ENCODE measurements around the gene SLC8A1.

Gene SLC8A1

DNA sequence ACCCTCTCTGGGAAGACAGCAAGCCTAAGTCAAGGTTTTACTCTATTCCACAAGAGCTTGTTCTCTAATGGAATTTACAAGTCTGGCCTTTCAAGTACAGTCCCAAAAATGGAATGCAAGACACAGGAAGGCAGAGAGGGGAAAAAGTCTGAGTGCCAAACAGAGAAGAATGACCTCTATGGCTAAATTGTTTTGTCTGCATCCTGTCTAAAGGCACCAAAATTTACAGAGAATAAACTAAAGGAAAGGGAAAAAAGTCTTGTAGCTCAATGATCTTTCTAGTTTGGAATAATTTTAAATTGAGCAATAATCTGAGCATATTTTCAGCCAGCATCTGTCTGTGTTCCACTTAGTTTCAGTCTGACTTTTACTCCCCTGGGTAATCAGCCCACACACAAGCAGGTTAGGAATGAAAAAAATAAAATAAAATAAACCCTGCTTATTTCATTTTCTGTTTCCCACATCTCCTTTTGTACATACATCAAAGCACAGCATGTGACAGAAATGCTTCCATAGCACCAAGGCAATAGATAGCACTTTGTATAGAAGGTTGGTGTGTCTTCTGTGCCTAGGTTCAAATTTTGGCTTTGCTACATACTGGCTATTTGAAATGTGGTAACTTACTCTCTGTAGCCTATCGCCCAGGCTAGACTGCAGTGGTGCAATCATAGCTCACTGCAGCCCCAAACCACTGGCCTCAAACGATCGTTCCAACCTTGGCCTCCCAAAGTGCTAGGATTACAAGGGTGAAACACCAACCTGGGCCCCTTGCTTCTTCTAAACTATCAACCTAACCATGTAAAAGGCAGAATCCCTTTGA, 105.1 kb downstream of the SLC8A1 start:
- no peaks in the 10 kb centered on the region for H3K36me3 ChIP-seq (ENCODE audit: control insufficient read depth in 1 of 2, insufficient read depth in 2 of 2, low read length in 2 of 2)
- H3K27ac ChIP-seq (ENCODE audit: low read depth, low read length) = no peak overlapping the region
- no peak overlapping the region for H3K9ac ChIP-seq (ENCODE audit: low read depth in 1 of 2, low read length in 2 of 2)
- H3K9me3 ChIP-seq (ENCODE audit: control insufficient read depth in 1 of 2, low read length in 2 of 2) = no peaks in the 10 kb centered on the region
- H3K4me3 ChIP-seq (ENCODE audit: low read depth in 1 of 2, low read length in 2 of 2) = no peak overlapping the region
- H3K27me3 ChIP-seq (ENCODE audit: control insufficient read depth in 1 of 2, insufficient read depth in 2 of 2, low read length in 2 of 2) = no peaks in the 10 kb centered on the region
- peaks cover 2 to 4% of the 10 kb centered on the region in 2 donors for H3K4me1 ChIP-seq (ENCODE audit: control insufficient read depth in 1 of 2, insufficient read depth in 2 of 2, low read length in 2 of 2)

- Histone ChIP-seq H3K27ac (ENCODE audit: low read depth, low read length) (no peak overlapping the region), H3K9ac (ENCODE audit: low read depth in 1 of 2, low read length in 2 of 2) (no peak overlapping the region), H3K4me3 (ENCODE audit: low read depth in 1 of 2, low read length in 2 of 2) (no peak overlapping the region), H3K4me1 (ENCODE audit: control insufficient read depth in 1 of 2, insufficient read depth in 2 of 2, low read length in 2 of 2) (peaks cover 2 to 4% of the 10 kb centered on the region in 2 donors), H3K36me3 (ENCODE audit: control insufficient read depth in 1 of 2, insufficient read depth in 2 of 2, low read length in 2 of 2) (no peaks in the 10 kb centered on the region), H3K27me3 (ENCODE audit: control insufficient read depth in 1 of 2, insufficient read depth in 2 of 2, low read length in 2 of 2) (no peaks in the 10 kb centered on the region), H3K9me3 (ENCODE audit: control insufficient read depth in 1 of 2, low read length in 2 of 2) (no peaks in the 10 kb centered on the region)
Observed at GRCh38 chr2:40344364-40344763, 107.5 kb downstream of the SLC8A1 start.

- Histone ChIP-seq H3K9me3 (ENCODE audit: control insufficient read depth in 1 of 2, low read length in 2 of 2) (no peaks in the 10 kb centered on the region), H3K27me3 (ENCODE audit: control insufficient read depth in 1 of 2, insufficient read depth in 2 of 2, low read length in 2 of 2) (no peaks in the 10 kb centered on the region), H3K4me1 (ENCODE audit: control insufficient read depth in 1 of 2, insufficient read depth in 2 of 2, low read length in 2 of 2) (peaks cover 2 to 4% of the 10 kb centered on the region in 2 donors), H3K36me3 (ENCODE audit: control insufficient read depth in 1 of 2, insufficient read depth in 2 of 2, low read length in 2 of 2) (no peaks in the 10 kb centered on the region), H3K9ac (ENCODE audit: low read depth in 1 of 2, low read length in 2 of 2) (no peak overlapping the region), H3K27ac (ENCODE audit: low read depth, low read length) (no peak overlapping the region), H3K4me3 (ENCODE audit: low read depth in 1 of 2, low read length in 2 of 2) (no peak overlapping the region)
Observed at GRCh38 chr2:40343902-40344301, 108.0 kb downstream of the SLC8A1 start.

GRCh38 chr2:40341198-40341597, 110.7 kb downstream of the SLC8A1 start:
- Histone ChIP-seq H3K9me3 (ENCODE audit: control insufficient read depth in 1 of 2, low read length in 2 of 2) (no peaks in the 10 kb centered on the region), H3K27me3 (ENCODE audit: control insufficient read depth in 1 of 2, insufficient read depth in 2 of 2, low read length in 2 of 2) (no peaks in the 10 kb centered on the region), H3K27ac (ENCODE audit: low read depth, low read length) (no peak overlapping the region), H3K36me3 (ENCODE audit: control insufficient read depth in 1 of 2, insufficient read depth in 2 of 2, low read length in 2 of 2) (no peaks in the 10 kb centered on the region), H3K9ac (ENCODE audit: low read depth in 1 of 2, low read length in 2 of 2) (no peak overlapping the region), H3K4me3 (ENCODE audit: low read depth in 1 of 2, low read length in 2 of 2) (no peak overlapping the region), H3K4me1 (ENCODE audit: control insufficient read depth in 1 of 2, insufficient read depth in 2 of 2, low read length in 2 of 2) (no peaks in the 10 kb centered on the region)

- H3K9me3 ChIP-seq (ENCODE audit: control insufficient read depth in 1 of 2, low read length in 2 of 2) = no peaks in the 10 kb centered on the region
- no peak overlapping the region for H3K27ac ChIP-seq (ENCODE audit: low read depth, low read length)
- H3K4me3 ChIP-seq (ENCODE audit: low read depth in 1 of 2, low read length in 2 of 2) = no peak overlapping the region
- H3K27me3 ChIP-seq (ENCODE audit: control insufficient read depth in 1 of 2, insufficient read depth in 2 of 2, low read length in 2 of 2) = no peaks in the 10 kb centered on the region
- no peak overlapping the region for H3K9ac ChIP-seq (ENCODE audit: low read depth in 1 of 2, low read length in 2 of 2)
- H3K4me1 ChIP-seq (ENCODE audit: control insufficient read depth in 1 of 2, insufficient read depth in 2 of 2, low read length in 2 of 2) = no peaks in the 10 kb centered on the region
- H3K36me3 ChIP-seq (ENCODE audit: control insufficient read depth in 1 of 2, insufficient read depth in 2 of 2, low read length in 2 of 2) = no peaks in the 10 kb centered on the region
Observed at GRCh38 chr2:40339026-40339425, 112.9 kb downstream of the SLC8A1 start.

DNA sequence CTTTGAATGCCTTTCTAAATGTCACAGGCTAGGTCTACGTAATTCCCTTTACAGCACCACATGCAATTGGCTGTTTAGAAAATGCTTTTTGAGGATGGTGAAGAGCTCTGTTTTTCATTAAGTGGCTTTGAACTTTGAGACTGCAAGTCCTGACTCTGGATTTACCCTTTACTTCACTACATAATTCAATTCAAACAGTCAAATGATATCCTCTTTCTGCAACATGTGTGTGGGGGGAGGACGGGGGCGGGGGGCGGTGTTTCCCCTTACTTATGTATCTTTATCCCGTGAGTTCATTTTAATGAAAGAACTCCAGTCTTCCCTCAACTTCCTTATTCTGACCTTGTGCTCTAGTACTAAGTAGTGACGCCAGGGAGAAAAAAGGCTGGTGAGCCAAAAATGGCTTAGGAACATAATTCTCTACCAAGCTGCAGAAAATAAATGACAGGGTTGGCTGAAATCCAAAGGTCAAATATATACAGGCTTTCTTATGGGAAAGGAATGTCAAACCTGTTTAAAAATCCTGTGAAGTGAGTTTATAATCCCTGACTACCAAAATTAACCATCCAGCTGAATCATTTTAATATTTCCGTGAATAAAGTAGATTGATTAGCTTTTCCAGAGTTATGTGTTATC, 119.6 kb downstream of the SLC8A1 start:
- no peaks in the 10 kb centered on the region for H3K27me3 ChIP-seq (ENCODE audit: control insufficient read depth in 1 of 2, insufficient read depth in 2 of 2, low read length in 2 of 2)
- H3K4me1 ChIP-seq (ENCODE audit: control insufficient read depth in 1 of 2, insufficient read depth in 2 of 2, low read length in 2 of 2) = no peaks in the 10 kb centered on the region
- no peak overlapping the region for H3K9ac ChIP-seq (ENCODE audit: low read depth in 1 of 2, low read length in 2 of 2)
- no peak overlapping the region for H3K4me3 ChIP-seq (ENCODE audit: low read depth in 1 of 2, low read length in 2 of 2)
- H3K36me3 ChIP-seq (ENCODE audit: control insufficient read depth in 1 of 2, insufficient read depth in 2 of 2, low read length in 2 of 2) = no peaks in the 10 kb centered on the region
- no peak overlapping the region for H3K27ac ChIP-seq (ENCODE audit: low read depth, low read length)
- H3K9me3 ChIP-seq (ENCODE audit: control insufficient read depth in 1 of 2, low read length in 2 of 2) = no peaks in the 10 kb centered on the region

- no peak overlapping the region for H3K4me3 ChIP-seq (ENCODE audit: low read depth in 1 of 2, low read length in 2 of 2)
- no peaks in the 10 kb centered on the region for H3K36me3 ChIP-seq (ENCODE audit: control insufficient read depth in 1 of 2, insufficient read depth in 2 of 2, low read length in 2 of 2)
- no peak overlapping the region for H3K9ac ChIP-seq (ENCODE audit: low read depth in 1 of 2, low read length in 2 of 2)
- H3K9me3 ChIP-seq (ENCODE audit: control insufficient read depth in 1 of 2, low read length in 2 of 2) = no peaks in the 10 kb centered on the region
- no peaks in the 10 kb centered on the region for H3K4me1 ChIP-seq (ENCODE audit: control insufficient read depth in 1 of 2, insufficient read depth in 2 of 2, low read length in 2 of 2)
- H3K27ac ChIP-seq (ENCODE audit: low read depth, low read length) = no peak overlapping the region
- no peaks in the 10 kb centered on the region for H3K27me3 ChIP-seq (ENCODE audit: control insufficient read depth in 1 of 2, insufficient read depth in 2 of 2, low read length in 2 of 2)
Observed at GRCh38 chr2:40330096-40330495, 121.8 kb downstream of the SLC8A1 start.

DNA sequence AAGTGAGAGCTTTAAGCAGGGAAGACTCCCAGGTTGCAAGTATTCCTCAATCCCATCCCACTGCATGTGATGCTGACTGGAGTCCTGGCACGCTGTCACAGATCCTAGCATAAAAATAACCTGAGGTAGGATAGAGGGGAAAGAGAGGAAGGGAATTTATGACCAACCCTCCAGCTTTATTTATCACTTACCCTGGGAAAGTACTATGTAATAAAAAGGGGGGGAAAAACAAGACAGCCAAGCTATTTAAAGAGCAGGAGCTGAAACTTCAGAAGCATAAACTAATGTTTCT, 122.2 kb downstream of the SLC8A1 start:
- Histone ChIP-seq H3K9me3 (ENCODE audit: control insufficient read depth in 1 of 2, low read length in 2 of 2) (no peaks in the 10 kb centered on the region), H3K9ac (ENCODE audit: low read depth in 1 of 2, low read length in 2 of 2) (no peak overlapping the region), H3K27ac (ENCODE audit: low read depth, low read length) (no peak overlapping the region), H3K36me3 (ENCODE audit: control insufficient read depth in 1 of 2, insufficient read depth in 2 of 2, low read length in 2 of 2) (no peaks in the 10 kb centered on the region), H3K27me3 (ENCODE audit: control insufficient read depth in 1 of 2, insufficient read depth in 2 of 2, low read length in 2 of 2) (no peaks in the 10 kb centered on the region), H3K4me1 (ENCODE audit: control insufficient read depth in 1 of 2, insufficient read depth in 2 of 2, low read length in 2 of 2) (no peaks in the 10 kb centered on the region), H3K4me3 (ENCODE audit: low read depth in 1 of 2, low read length in 2 of 2) (no peak overlapping the region)

DNA sequence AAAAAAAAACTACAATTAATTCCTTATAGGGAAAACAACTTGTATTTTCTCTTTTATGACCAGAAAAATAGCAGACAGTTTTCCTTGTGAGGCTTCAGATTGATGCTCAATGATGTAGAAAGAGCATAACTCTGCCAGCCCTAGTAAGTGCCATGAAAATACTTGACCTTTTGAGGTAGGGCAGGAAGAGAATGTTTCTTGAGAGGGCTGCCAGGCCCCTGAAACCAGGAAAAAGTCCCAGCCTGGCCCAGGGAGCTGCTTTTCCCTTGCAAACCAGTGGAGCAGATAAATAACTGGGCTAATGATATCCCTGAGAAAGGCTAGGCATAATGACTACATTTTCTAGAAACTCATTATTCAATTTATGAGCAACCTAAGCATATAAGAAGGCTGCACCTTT, 126.8 kb downstream of the SLC8A1 start:
- Histone ChIP-seq H3K9ac (ENCODE audit: low read depth in 1 of 2, low read length in 2 of 2) (no peak overlapping the region), H3K27me3 (ENCODE audit: control insufficient read depth in 1 of 2, insufficient read depth in 2 of 2, low read length in 2 of 2) (no peaks in the 10 kb centered on the region), H3K4me1 (ENCODE audit: control insufficient read depth in 1 of 2, insufficient read depth in 2 of 2, low read length in 2 of 2) (no peaks in the 10 kb centered on the region), H3K36me3 (ENCODE audit: control insufficient read depth in 1 of 2, insufficient read depth in 2 of 2, low read length in 2 of 2) (no peaks in the 10 kb centered on the region), H3K27ac (ENCODE audit: low read depth, low read length) (no peak overlapping the region), H3K9me3 (ENCODE audit: control insufficient read depth in 1 of 2, low read length in 2 of 2) (no peaks in the 10 kb centered on the region), H3K4me3 (ENCODE audit: low read depth in 1 of 2, low read length in 2 of 2) (no peak overlapping the region)

GRCh38 chr2:40324656-40325055, 127.2 kb downstream of the SLC8A1 start:
- H3K36me3 ChIP-seq (ENCODE audit: control insufficient read depth in 1 of 2, insufficient read depth in 2 of 2, low read length in 2 of 2) = no peaks in the 10 kb centered on the region
- no peak overlapping the region for H3K27ac ChIP-seq (ENCODE audit: low read depth, low read length)
- no peaks in the 10 kb centered on the region for H3K9me3 ChIP-seq (ENCODE audit: control insufficient read depth in 1 of 2, low read length in 2 of 2)
- H3K9ac ChIP-seq (ENCODE audit: low read depth in 1 of 2, low read length in 2 of 2) = no peak overlapping the region
- no peaks in the 10 kb centered on the region for H3K27me3 ChIP-seq (ENCODE audit: control insufficient read depth in 1 of 2, insufficient read depth in 2 of 2, low read length in 2 of 2)
- no peak overlapping the region for H3K4me3 ChIP-seq (ENCODE audit: low read depth in 1 of 2, low read length in 2 of 2)
- H3K4me1 ChIP-seq (ENCODE audit: control insufficient read depth in 1 of 2, insufficient read depth in 2 of 2, low read length in 2 of 2) = no peaks in the 10 kb centered on the region

All from duodenal mucosa (tissue), 2 donors.